ENCODE results near the gene ZBTB5.

- no peak for TF ChIP-seq CTCF (IDR thresholded peaks at IDR 0.05)
- TF ChIP-seq POLR2AphosphoS5 (IDR thresholded peaks at IDR 0.05) = no peak
- TF ChIP-seq POLR2A (IDR thresholded peaks at IDR 0.05) = no peak
- TF ChIP-seq EP300 (IDR thresholded peaks at IDR 0.05) = no peak
Observed at GRCh38 chr9:37423508-37423907, 41.7 kb downstream of the ZBTB5 start.
